Fibroblast of the aortic adventitia (primary cell): ENCODE data around the gene CXCL3. TPM values are rescaled to one million over a fixed set of nuclear protein-coding genes. Genes with fewer than 3 reads are reported as not detected.
A peak's percentile ranks its signal among the peaks of the same experiment; 100 is the strongest.
"Not testable (repeated sequence)": the region's sequence is repeated elsewhere in the genome, so short reads cannot be mapped to it uniquely, and the experiment has no call there.

ENCODE experiments used
- DNase-seq: peaks from one replicate; pipeline ENCODE4 v3.0.0-alpha.2; 2010; ENCODE audit warnings: low read depth
- H3K4me3 ChIP-seq: 2 replicates; pipeline ENCODE4 v1.5.1; 2011; ENCODE audit warnings: low read depth, mild to moderate bottlenecking, control low read depth, low read length, moderate library complexity
- CTCF ChIP-seq: IDR thresholded peaks from 2 replicates; pipeline ENCODE4 v1.5.1; 2011; ENCODE audit warnings: mild to moderate bottlenecking, low read length, control low read depth, inconsistent platforms; ENCODE audit not compliant: insufficient read depth
- total RNA-seq: library from RNA; depleted of rRNA; stranded (reverse); fragments of >200 nt; gene quantifications from 2 replicates; pipeline ENCODE4 v1.2.3, GENCODE V29; 2012; ENCODE audit warnings: low replicate concordance

Gene CXCL3
- total RNA-seq: 0.09 TPM in 1 of 2 replicates, not detected in the other

GRCh38 chr4:74038425-74039314 lies at the start of gene CXCL3:
TSS of gene CXCL3 (minus strand) at chr4:74038689. CDS start at chr4:74038611, 78 bp downstream.
- peak; percentile 74 for DNase-seq
- peak within 1 kb of the TSS; percentile 84 for H3K4me3 ChIP-seq
- peak; percentile 24 for TF ChIP-seq CTCF

- TF ChIP-seq CTCF: no peak
- DNase-seq: no peak
- H3K4me3 ChIP-seq: no peak overlapping the region
Observed at GRCh38 chr4:74087481-74087880, 49.0 kb upstream of the CXCL3 start.

GRCh38 chr4:74085669-74086068 lies 47.2 kb upstream of the CXCL3 start:
- no peak for TF ChIP-seq CTCF
- no peak for DNase-seq
- H3K4me3 ChIP-seq: no peak overlapping the region

GRCh38 chr4:74084984-74085383 lies 46.5 kb upstream of the CXCL3 start:
- no peak for TF ChIP-seq CTCF
- H3K4me3 ChIP-seq: no peak overlapping the region
- no peak for DNase-seq

GRCh38 chr4:74083546-74083945 lies 45.1 kb upstream of the CXCL3 start:
- DNase-seq: no peak
- no peak for TF ChIP-seq CTCF
- no peak overlapping the region for H3K4me3 ChIP-seq

GRCh38 chr4:74081035-74081434 lies 42.5 kb upstream of the CXCL3 start:
- no peak overlapping the region for H3K4me3 ChIP-seq
- no peak for TF ChIP-seq CTCF
- DNase-seq: no peak

- not testable (repeated sequence) for DNase-seq, H3K4me3 ChIP-seq
Observed at GRCh38 chr4:74080351-74080750, 41.9 kb upstream of the CXCL3 start.

- not testable (repeated sequence) for H3K4me3 ChIP-seq, DNase-seq
Observed at GRCh38 chr4:74079024-74079423, 40.5 kb upstream of the CXCL3 start.
